Keratinocyte (primary cell): ENCODE data around the gene RPL41. TPM values are rescaled to one million over a fixed set of nuclear protein-coding genes. Genes with fewer than 3 reads are reported as not detected.

Source experiments
- DNase-seq: peaks from one replicate; pipeline ENCODE4 v3.0.0-alpha.2; 2011; ENCODE audit warnings: low read depth, missing footprints, low spot score
- FAIRE-seq: peaks from 2 replicates; lab custom pipeline; 2011; peaks lifted over from hg19 to GRCh38; lab: Jason Lieb, UNC
- H2AFZ ChIP-seq: 2 replicates; pipeline ENCODE4 v1.6.0; 2012; ENCODE audit warnings: low read length, control low read depth, inconsistent platforms; ENCODE audit not compliant: control insufficient read depth
- H3K27ac ChIP-seq: 2 replicates; pipeline ENCODE4 v1.5.1; 2011; ENCODE audit warnings: low read length; ENCODE audit not compliant: control insufficient read depth, insufficient read depth
- H3K27me3 ChIP-seq: 3 replicates; pipeline ENCODE4 v1.6.0; 2011; ENCODE audit warnings: low read length; ENCODE audit not compliant: control insufficient read depth, insufficient read depth; ENCODE audit errors: extremely low read depth
- H3K36me3 ChIP-seq, 2 experiments: 2 replicates in 1 of 2; 3 replicates in 1 of 2; pipeline ENCODE4 v1.5.1; 2011; ENCODE audit warnings: low read length in 2 of 2, mild to moderate bottlenecking in 1 of 2; ENCODE audit not compliant: control insufficient read depth in 2 of 2, insufficient read depth in 2 of 2; ENCODE audit errors: extremely low read depth in 1 of 2
- H3K4me1 ChIP-seq: 3 replicates; pipeline ENCODE4 v1.5.1; 2011; ENCODE audit warnings: low read length; ENCODE audit not compliant: control insufficient read depth, insufficient read depth; ENCODE audit errors: extremely low read depth
- H3K4me2 ChIP-seq: 3 replicates; pipeline ENCODE4 v1.6.0; 2011; ENCODE audit warnings: low read depth, low read length; ENCODE audit not compliant: control insufficient read depth, insufficient read depth; ENCODE audit errors: extremely low read depth
- H3K4me3 ChIP-seq, 3 experiments: fragments of 200-600 bp in 1 of 3; sonication (generic) in 1 of 3; 2 replicates in 2 of 3; 3 replicates in 1 of 3; pipeline ENCODE4 v1.5.1; 2011 to 2016; ENCODE audit warnings: low read length in 3 of 3, mild to moderate bottlenecking in 3 of 3, control low read depth in 2 of 3, inconsistent platforms in 1 of 3, low read depth in 1 of 3, mixed read lengths in 1 of 3, mixed run types in 1 of 3, moderate library complexity in 1 of 3; ENCODE audit not compliant: control insufficient read depth in 2 of 3, insufficient read depth in 2 of 3; ENCODE audit errors: extremely low read depth in 1 of 3
- H3K79me2 ChIP-seq: 2 replicates; pipeline ENCODE4 v1.6.0; 2012; ENCODE audit warnings: low read length; ENCODE audit not compliant: control insufficient read depth, insufficient read depth
- H3K9ac ChIP-seq: 3 replicates; pipeline ENCODE4 v1.6.0; 2011; ENCODE audit warnings: low read length; ENCODE audit not compliant: control insufficient read depth, insufficient read depth; ENCODE audit errors: extremely low read depth
- H3K9me1 ChIP-seq: 3 replicates; pipeline ENCODE4 v1.6.0; 2011; ENCODE audit warnings: low read length; ENCODE audit not compliant: control insufficient read depth, insufficient read depth; ENCODE audit errors: extremely low read depth
- H3K9me3 ChIP-seq: 2 replicates; pipeline ENCODE4 v1.5.1; 2012; ENCODE audit warnings: low read depth, low read length; ENCODE audit not compliant: control insufficient read depth
- H4K20me1 ChIP-seq: 3 replicates; pipeline ENCODE4 v1.6.0; 2011; ENCODE audit warnings: low read length; ENCODE audit not compliant: control insufficient read depth, insufficient read depth; ENCODE audit errors: extremely low read depth
- EZH2 ChIP-seq: IDR thresholded peaks from one replicate; pipeline ENCODE4 v1.6.1; 2012; ENCODE audit warnings: inconsistent platforms, mild to moderate bottlenecking, low read length, moderate library complexity
- dilution Hi-C: fragments of 300-500 bp; cut with MboI; formaldehyde crosslinking; loops from one replicate; pipeline ENCODE4 v1.7.0; 2020; ENCODE audit warnings: low sequenced_read_pairs; ENCODE audit not compliant: extremely low pct_ligation_motif_present
- polyA plus RNA-seq, 5 experiments: library from polyadenylated mRNA; depleted of rRNA in 3 of 5; stranded (reverse) in 3 of 5; stranded (forward) in 1 of 5; unstranded in 1 of 5; fragments of >200 nt; gene quantifications; 1 replicate in 1 of 5; 2 replicates in 3 of 5; 3 replicates in 1 of 5; pipeline versions ENCODE4 v1.2.1 to v1.2.3, GENCODE V29; 2011 to 2012; ENCODE audit warnings: missing spikeins in 2 of 5, low read depth in 1 of 5, low replicate concordance in 1 of 5
- TF ChIP-seq, protein P1 (sequence below), 3 experiments: IDR thresholded peaks in 1 of 3; conservative IDR thresholded peaks in 1 of 3; optimal IDR thresholded peaks in 1 of 3; 2 replicates in 2 of 3; 3 replicates in 1 of 3; pipeline versions ENCODE3 to v1.5.1; 2011; ENCODE audit warnings: low read length in 3 of 3, mild to moderate bottlenecking in 3 of 3, moderate library complexity in 2 of 3, control low read depth in 1 of 3, inconsistent platforms in 1 of 3; ENCODE audit not compliant: insufficient read depth in 2 of 3; ENCODE audit errors: extremely low read depth in 1 of 3

Gene RPL41
- polyA plus RNA-seq, 1 donor (not counting 4 experiments of a cell fraction or from before 2014, with no cell fraction given) = 10,481 TPM

DNA sequence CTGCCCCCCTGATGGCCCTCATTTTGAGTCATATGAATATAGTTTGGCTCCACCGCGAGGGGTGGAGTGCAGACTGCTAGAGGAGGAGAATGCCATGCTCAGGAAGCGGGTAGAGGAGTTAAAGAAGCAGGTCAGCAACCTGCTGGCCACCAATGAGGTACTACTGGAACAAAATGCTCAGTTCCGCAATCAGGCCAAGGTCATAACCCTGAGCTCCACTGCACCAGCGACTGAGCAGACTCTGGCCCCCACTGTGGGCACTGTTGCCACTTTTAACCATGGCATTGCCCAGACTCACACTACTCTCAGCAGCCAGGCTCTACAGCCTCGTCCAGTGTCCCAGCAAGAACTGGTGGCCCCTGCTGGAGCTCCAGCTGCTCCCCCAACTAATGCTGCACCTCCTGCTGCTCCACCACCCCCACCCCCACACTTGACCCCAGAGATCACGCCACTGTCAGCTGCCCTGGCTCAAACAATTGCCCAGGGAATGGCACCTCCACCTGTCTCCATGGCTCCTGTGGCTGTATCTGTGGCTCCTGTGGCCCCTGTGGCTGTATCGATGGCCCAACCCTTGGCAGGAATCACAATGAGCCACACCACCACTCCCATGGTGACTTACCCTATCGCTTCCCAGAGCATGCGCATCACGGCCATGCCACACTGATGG, 4.9 kb downstream of the RPL41 start:
- Histone ChIP-seq H3K4me3 (no peak overlapping the region), H3K4me1 (peaks cover 27% of the 10 kb centered on the region), H3K27ac (no peak overlapping the region), H3K79me2 (peaks cover 11% of the 10 kb centered on the region), H3K4me2 (no peak overlapping the region), H3K9me1 (no peaks in the 10 kb centered on the region), H3K9ac (no peak overlapping the region), H4K20me1 (no peaks in the 10 kb centered on the region), H3K36me3 (peaks cover 3 to 27% of the 10 kb centered on the region in 2 experiments), H3K9me3 (no peaks in the 10 kb centered on the region), H3K27me3 (no peaks in the 10 kb centered on the region), H2AFZ (no peak overlapping the region)
- DNase-seq (no peak), FAIRE-seq (no peak)
- dilution Hi-C loops = loop anchor here (10.0 kb wide), 1 partner anchor 53 kb away; no protein-coding TSS in a partner anchor
- TF ChIP-seq, protein P1, sequence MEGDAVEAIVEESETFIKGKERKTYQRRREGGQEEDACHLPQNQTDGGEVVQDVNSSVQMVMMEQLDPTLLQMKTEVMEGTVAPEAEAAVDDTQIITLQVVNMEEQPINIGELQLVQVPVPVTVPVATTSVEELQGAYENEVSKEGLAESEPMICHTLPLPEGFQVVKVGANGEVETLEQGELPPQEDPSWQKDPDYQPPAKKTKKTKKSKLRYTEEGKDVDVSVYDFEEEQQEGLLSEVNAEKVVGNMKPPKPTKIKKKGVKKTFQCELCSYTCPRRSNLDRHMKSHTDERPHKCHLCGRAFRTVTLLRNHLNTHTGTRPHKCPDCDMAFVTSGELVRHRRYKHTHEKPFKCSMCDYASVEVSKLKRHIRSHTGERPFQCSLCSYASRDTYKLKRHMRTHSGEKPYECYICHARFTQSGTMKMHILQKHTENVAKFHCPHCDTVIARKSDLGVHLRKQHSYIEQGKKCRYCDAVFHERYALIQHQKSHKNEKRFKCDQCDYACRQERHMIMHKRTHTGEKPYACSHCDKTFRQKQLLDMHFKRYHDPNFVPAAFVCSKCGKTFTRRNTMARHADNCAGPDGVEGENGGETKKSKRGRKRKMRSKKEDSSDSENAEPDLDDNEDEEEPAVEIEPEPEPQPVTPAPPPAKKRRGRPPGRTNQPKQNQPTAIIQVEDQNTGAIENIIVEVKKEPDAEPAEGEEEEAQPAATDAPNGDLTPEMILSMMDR (optimal IDR thresholded peaks at IDR 0.05 in 1 of 3, IDR thresholded peaks at IDR 0.05 in 1 of 3, conservative IDR thresholded peaks at IDR 0.05 in 1 of 3; ENCODE audit: extremely low read depth in 1 of 3, insufficient read depth in 2 of 3, low read length in 3 of 3) = no peak
- no peak for TF ChIP-seq EZH2

DNA sequence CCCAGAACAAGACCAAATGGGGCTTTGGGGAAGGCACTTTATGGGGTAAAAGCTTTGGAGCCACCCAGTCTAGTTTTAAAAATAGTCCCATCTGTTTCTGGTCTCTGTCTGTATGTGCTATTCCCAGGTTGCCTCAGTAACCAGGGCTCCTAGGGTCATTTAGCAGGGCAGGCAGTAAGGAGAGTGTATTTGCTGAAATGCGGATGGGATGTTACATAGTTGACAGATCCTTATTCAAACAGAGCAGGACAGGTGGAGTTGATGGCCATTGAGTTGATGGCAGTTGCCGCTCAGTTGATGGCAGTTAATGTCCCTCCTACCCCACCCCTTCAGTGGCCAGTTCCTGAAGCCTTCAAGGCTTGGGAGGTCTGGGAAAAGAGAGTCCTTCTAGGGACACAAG, 6.2 kb downstream of the RPL41 start:
- dilution Hi-C loops = loop anchor here (10.0 kb wide), 1 partner anchor 52 kb away; no protein-coding TSS in a partner anchor
- Histone ChIP-seq H3K27ac (no peak overlapping the region), H3K4me3 (no peak overlapping the region), H3K9me1 (no peaks in the 10 kb centered on the region), H3K27me3 (no peaks in the 10 kb centered on the region), H3K4me1 (peaks cover 38% of the 10 kb centered on the region), H4K20me1 (no peaks in the 10 kb centered on the region), H3K36me3 (peaks cover 1 to 19% of the 10 kb centered on the region in 2 experiments), H3K79me2 (peaks cover 2% of the 10 kb centered on the region), H3K4me2 (no peak overlapping the region), H3K9me3 (no peaks in the 10 kb centered on the region), H3K9ac (no peak overlapping the region), H2AFZ (no peak overlapping the region)
- DNase-seq = no peak
- FAIRE-seq = no peak
- no peak for TF ChIP-seq EZH2
- TF ChIP-seq, protein P1 (optimal IDR thresholded peaks at IDR 0.05 in 1 of 3, IDR thresholded peaks at IDR 0.05 in 1 of 3, conservative IDR thresholded peaks at IDR 0.05 in 1 of 3; ENCODE audit: extremely low read depth in 1 of 3, insufficient read depth in 2 of 3, low read length in 3 of 3) = no peak
